Chondrocyte (in vitro differentiated cells): Measurements from ENCODE around the gene KRTAP5-3. TPM values are rescaled to one million over a fixed set of nuclear protein-coding genes. Genes with fewer than 3 reads are reported as not detected.

ENCODE experiments used
- DNase-seq: peaks from one replicate; pipeline ENCODE4 v3.0.0; 2021; ENCODE audit warnings: mixed read lengths, low spot score
- H3K27ac Mint-ChIP-seq: one replicate; pipeline ENCODE4 v1.8.0; 2021; ENCODE audit warnings: mild to moderate bottlenecking, moderate library complexity, mixed read lengths; ENCODE audit not compliant: unreplicated experiment
- H3K27me3 Mint-ChIP-seq: 2 replicates; pipeline ENCODE4 v1.8.0; 2021; ENCODE audit warnings: low read depth, mixed read lengths
- H3K36me3 Mint-ChIP-seq: 2 replicates; pipeline ENCODE4 v1.8.0; 2021; ENCODE audit warnings: low read depth, mixed read lengths
- H3K4me1 Mint-ChIP-seq: 2 replicates; pipeline ENCODE4 v1.8.0; 2021; ENCODE audit warnings: low read depth, mild to moderate bottlenecking, mixed read lengths
- H3K4me3 Mint-ChIP-seq: one replicate; pipeline ENCODE4 v1.8.0; 2021; ENCODE audit warnings: mild to moderate bottlenecking, moderate library complexity, mixed read lengths; ENCODE audit not compliant: unreplicated experiment
- H3K9me3 Mint-ChIP-seq: 2 replicates; pipeline ENCODE4 v1.8.0; 2021; ENCODE audit warnings: low read depth, mixed read lengths
- CTCF ChIP-seq: fragments of 200-600 bp; sonication (generic); IDR thresholded peaks from 2 replicates; pipeline ENCODE4 v1.5.0; 2021; ENCODE audit warnings: antibody characterized with exemption, mild to moderate bottlenecking, moderate library complexity
- total RNA-seq: library from RNA; stranded (reverse); gene quantifications from 3 replicates; pipeline ENCODE4 v1.2.1, GENCODE V29; 2021

KRTAP5-3 gene
- total RNA-seq, 1 donor from 2014 or later: not detected

- no peak overlapping the region for H3K27ac Mint-ChIP-seq
- H3K4me1 Mint-ChIP-seq: no peaks in the 10 kb centered on the region
- H3K27me3 Mint-ChIP-seq: peaks cover 45% of the 10 kb centered on the region
- no peaks in the 10 kb centered on the region for H3K9me3 Mint-ChIP-seq
- H3K36me3 Mint-ChIP-seq: no peaks in the 10 kb centered on the region
- TF ChIP-seq CTCF: no peak
- DNase-seq: peak; percentile 46
- H3K4me3 Mint-ChIP-seq: no peak overlapping the region
Observed at GRCh38 chr11:1639102-1639620, 30.9 kb upstream of the KRTAP5-3 start.

GRCh38 chr11:1638344-1638743 lies 30.1 kb upstream of the KRTAP5-3 start:
- Mint-ChIP-seq H3K4me3 (no peak overlapping the region), H3K27ac (no peak overlapping the region), H3K36me3 (no peaks in the 10 kb centered on the region), H3K9me3 (no peaks in the 10 kb centered on the region), H3K27me3 (peaks cover 46% of the 10 kb centered on the region), H3K4me1 (no peaks in the 10 kb centered on the region)
- no peak for TF ChIP-seq CTCF
- DNase-seq: peak; percentile 82

GRCh38 chr11:1637628-1638027 lies 29.4 kb upstream of the KRTAP5-3 start:
- TF ChIP-seq CTCF: no peak
- Mint-ChIP-seq H3K27ac (no peak overlapping the region), H3K4me3 (no peak overlapping the region), H3K36me3 (no peaks in the 10 kb centered on the region), H3K27me3 (peaks cover 48% of the 10 kb centered on the region), H3K4me1 (no peaks in the 10 kb centered on the region), H3K9me3 (no peaks in the 10 kb centered on the region)
- DNase-seq: no peak

GRCh38 chr11:1636291-1636950 lies 28.2 kb upstream of the KRTAP5-3 start:
- Mint-ChIP-seq H3K27ac (no peak overlapping the region), H3K27me3 (peaks cover 58% of the 10 kb centered on the region), H3K9me3 (no peaks in the 10 kb centered on the region), H3K36me3 (no peaks in the 10 kb centered on the region), H3K4me3 (no peak overlapping the region), H3K4me1 (no peaks in the 10 kb centered on the region)
- DNase-seq: peak; percentile 51
- no peak for TF ChIP-seq CTCF

GRCh38 chr11:1633864-1634263 lies 25.6 kb upstream of the KRTAP5-3 start:
- peak; percentile 21 for DNase-seq
- Mint-ChIP-seq H3K9me3 (no peaks in the 10 kb centered on the region), H3K27me3 (peaks cover 60% of the 10 kb centered on the region), H3K4me1 (no peaks in the 10 kb centered on the region), H3K4me3 (no peak overlapping the region), H3K27ac (no peak overlapping the region), H3K36me3 (no peaks in the 10 kb centered on the region)
- TF ChIP-seq CTCF: no peak
